GM11168 (cell line): Measurements from ENCODE around the gene FOXJ3.

Experiments used
- in situ Hi-C: fragments of 300-500 bp; cut with MboI; formaldehyde crosslinking; loops from one replicate; pipeline ENCODE4 v1.12.0; 2022; ENCODE audit warnings: low sequenced_read_pairs; ENCODE audit not compliant: unreplicated experiment

The FOXJ3 gene

DNA sequence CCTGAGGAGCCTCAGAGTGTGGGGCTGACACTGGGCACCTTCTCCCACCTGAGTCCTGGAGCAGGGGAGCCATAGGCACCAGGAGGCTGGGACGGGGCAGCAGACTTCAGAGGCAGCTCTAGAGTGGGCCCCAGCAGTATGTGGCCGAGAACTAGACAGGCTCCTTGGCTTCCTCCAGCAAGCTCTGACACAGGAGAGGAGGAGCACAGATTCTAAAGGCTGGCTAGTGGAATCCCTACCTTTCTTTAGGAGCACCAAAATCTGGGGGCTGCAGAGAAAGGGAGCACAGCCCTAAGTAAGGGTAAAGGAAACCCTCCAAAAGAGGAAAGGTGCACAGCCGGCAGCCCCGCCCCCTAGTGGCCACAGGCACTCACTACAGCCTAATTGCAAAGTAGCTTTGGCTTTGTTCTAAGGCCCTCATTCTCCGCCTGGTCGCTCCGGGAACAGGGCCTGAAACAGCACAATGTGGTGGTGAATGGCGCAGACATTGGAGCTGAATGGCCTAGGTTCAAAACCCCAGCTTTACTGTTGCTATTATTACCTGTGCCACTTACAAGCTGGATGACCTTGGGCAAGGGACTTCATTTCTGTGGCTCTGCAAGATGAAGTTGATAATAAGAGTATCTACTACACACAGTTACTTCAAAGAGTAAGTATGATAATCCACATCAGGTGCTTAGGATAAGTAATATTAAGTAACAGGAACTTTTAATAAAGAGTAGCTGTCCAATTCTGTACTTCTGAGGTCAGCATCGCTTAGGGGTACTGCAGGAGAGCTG is 161.7 kb downstream of the FOXJ3 start:
- in situ Hi-C loops: loop anchor here (25.0 kb wide), 1 partner anchor 611 kb away; no protein-coding TSS in a partner anchor

DNA sequence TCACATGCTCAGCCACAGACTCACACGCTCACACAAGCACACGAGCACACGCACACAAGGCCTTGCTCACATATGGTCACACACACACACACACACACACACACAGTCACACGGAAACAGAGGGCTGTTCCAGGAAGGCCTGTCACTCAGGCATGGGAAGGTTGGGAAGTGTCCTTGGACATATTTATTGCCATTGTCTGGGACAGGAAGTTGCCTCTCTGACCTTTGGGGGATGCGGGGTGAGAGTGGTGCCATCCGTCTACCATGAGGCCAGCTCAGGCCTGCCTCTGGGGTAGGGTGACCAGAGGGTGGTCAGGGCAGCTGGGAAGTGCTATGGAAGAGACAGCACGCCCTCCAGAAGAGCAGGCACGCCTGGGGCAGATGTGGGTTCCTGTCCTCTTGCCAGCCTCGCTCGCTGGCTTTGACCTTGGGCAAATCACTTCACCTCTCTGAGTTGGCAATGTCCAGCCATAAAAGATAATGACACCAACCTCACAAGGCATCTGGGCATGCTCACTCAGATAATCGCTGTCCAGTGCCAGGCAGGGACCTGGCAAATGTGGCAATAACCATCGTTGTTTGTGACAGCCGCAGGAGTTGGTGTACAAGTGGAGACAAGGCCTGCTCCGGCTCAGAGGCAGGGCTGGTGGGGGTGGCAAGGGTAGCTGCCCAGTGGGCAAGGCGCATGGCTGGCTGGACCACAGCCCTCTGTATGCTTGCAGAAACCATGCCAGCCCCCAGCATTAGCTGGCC is 162.5 kb downstream of the FOXJ3 start:
- in situ Hi-C loops: loop anchor here (25.0 kb wide), 1 partner anchor 610 kb away; no protein-coding TSS in a partner anchor

- in situ Hi-C loops: loop anchor here (25.0 kb wide), 1 partner anchor 609 kb away; no protein-coding TSS in a partner anchor
Observed at GRCh38 chr1:42171679-42172266, 163.3 kb downstream of the FOXJ3 start.

GRCh38 chr1:42170779-42171621 is 164.0 kb downstream of the FOXJ3 start:
- in situ Hi-C loops: loop anchor here (25.0 kb wide), 1 partner anchor 609 kb away; no protein-coding TSS in a partner anchor

GRCh38 chr1:42168763-42169162 is 166.3 kb downstream of the FOXJ3 start:
- in situ Hi-C loops: loop anchor here (25.0 kb wide), 1 partner anchor 606 kb away; no protein-coding TSS in a partner anchor

DNA sequence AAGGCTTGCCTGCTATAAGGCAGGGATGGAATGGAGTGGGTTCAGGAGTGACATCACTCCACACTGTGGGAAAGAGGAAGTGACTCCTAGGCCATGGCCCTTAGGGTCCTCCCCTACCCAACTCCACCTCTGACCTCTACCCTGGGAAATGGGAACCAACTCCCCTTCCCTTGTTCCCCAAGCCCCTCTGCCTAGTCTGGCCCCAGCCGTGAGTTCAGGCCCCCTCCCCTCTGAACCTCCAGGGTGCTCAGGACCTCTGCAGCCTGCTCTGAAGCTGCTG is 166.7 kb downstream of the FOXJ3 start:
- in situ Hi-C loops: loop anchor here (25.0 kb wide), 1 partner anchor 606 kb away; no protein-coding TSS in a partner anchor

DNA sequence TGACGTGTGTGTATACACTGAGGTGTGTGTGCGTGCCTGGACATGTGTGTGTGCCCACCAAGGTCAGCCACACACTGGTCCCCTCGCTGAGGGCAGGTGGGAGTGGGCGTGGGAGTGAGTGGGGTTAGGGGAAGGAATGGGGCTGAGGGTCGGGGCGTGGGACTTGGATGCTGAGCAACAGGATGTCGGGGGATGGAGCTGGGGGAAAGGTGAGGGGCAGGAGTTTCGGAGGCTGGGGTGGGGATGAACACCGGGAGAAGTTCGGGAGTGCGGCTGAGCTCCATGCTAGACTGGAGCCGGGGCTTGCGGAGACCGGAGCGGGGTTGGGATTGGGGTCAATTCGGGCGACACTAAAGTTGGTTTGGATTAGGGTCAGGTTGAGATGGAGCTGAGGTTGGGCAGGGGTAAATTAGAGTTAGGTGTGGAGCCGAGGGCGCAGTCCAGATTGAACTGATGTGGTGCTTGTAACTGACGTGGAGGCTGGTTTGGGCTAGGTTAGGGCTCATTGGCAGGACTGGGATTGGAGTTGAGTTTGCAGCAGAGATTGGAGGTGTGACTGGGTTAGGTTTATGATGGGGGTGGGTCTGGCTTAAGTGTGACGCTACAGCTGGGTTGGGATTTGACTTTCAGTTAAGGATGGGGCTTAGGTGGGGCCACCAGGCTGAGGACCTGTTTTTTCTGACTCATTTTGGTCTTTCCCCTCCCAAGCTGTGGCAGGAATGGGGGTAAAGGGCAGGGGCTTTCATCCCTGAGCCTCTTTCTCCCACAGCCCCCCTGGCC is 167.2 kb downstream of the FOXJ3 start:
- in situ Hi-C loops: loop anchor here (25.0 kb wide), 1 partner anchor 606 kb away; no protein-coding TSS in a partner anchor

- in situ Hi-C loops: loop anchor here (25.0 kb wide), 1 partner anchor 603 kb away; no protein-coding TSS in a partner anchor
Observed at GRCh38 chr1:42165511-42166210, 169.4 kb downstream of the FOXJ3 start.

DNA sequence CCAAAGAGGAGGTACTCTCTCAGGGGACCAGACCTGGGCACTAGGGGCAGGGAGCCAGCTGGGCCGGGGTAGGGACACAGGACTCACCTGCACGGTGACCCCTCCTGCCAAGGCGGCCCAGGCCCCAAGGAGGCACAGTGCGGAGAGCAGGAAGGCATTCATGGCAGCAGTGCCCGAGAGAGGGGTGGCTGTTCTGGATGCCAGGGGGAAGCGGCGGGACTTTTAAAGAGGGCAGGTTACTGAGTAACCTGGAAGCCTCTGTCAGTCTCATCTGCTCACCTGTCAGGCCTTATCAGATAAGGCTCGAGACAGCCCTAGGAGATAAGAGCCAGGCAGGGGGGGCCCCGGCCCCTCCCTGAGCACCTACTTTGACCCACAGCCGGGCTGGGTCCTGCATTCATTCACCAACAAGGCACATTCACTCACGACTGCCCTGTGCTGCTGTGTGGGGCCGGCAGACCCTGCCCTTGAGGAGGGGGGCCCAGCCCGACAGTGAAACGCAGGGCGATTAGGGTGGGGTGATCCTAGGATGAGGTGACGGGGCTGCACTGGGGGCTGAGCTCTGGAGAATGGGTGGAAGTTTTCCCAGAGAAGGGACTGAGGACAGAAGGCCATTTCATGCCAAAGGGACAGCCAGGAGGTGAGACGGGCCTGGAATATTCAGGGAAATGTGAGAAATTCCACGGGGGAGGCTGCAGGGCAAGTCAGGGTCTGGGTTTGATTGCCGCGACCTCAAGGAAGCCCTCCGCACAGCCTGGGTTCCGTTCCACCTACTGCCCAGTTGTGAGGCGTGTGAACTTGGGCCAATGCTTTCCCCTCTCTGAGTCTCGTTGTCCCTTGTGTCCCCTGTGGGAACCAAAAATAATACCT is 170.2 kb downstream of the FOXJ3 start, which contains the start of gene GUCA2A:
Gene GUCA2A, minus strand, starts transcription at position 195 of the 870 bp plus-strand sequence. Its CDS starts 33 bp downstream, at position 162.
- in situ Hi-C loops: loop anchor here (25.0 kb wide), 1 partner anchor 602 kb away; no protein-coding TSS in a partner anchor

DNA sequence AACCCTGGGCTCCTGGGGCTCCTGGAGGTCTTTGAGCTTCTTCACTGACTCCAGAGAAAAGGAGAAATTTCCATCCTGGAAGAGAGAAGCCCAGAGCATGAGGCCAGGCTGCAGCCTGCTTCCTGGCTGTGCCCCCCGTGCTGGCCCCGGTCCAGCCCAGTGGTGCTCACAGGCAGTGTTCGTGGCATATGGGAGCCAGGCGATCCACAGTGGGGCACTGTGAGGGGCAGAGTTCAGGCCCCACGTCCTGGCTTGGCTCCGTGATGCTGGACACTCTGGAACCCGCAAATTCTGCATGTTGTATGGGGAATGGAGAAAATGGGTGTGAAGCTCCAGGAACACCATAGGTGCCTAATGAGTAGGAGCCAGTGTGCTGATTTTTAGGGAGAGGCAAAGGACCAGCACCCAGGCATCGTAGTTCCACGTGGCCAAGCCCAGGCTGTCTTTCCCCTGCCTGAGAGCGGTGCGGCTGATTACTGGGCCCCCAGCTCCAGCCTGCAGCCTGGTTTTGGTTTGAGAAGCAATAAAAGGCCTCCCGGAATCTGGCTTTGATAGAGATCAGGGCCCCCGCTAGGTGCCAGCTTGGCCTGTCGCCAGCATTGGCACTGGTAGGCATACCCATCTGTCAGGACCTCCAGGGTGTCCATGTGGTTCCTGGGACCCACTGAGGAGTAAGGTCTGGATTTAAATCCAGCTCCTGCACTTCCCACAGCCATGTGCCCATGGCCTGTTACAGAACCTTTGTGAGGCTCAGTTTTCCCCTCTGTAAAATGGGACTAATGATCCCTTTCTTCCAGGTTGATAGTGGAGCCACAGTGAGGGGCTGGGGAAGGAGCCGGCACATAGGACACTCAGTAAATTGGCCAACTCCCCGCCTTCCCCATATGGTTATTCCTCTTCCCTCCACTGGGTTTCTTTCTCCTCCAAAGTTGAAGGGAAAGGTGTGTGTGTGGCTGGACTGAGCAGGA is 171.2 kb downstream of the FOXJ3 start:
- in situ Hi-C loops: loop anchor here (25.0 kb wide), 1 partner anchor 602 kb away; no protein-coding TSS in a partner anchor

- in situ Hi-C loops: loop anchor here (25.0 kb wide), 1 partner anchor 601 kb away; no protein-coding TSS in a partner anchor
Observed at GRCh38 chr1:42163114-42163513, 171.9 kb downstream of the FOXJ3 start.

GRCh38 chr1:42162181-42162580 is 172.9 kb downstream of the FOXJ3 start:
- in situ Hi-C loops: loop anchor here (25.0 kb wide), 1 partner anchor 600 kb away; no protein-coding TSS in a partner anchor

- in situ Hi-C loops: loop anchor here (25.0 kb wide), 1 partner anchor 596 kb away; no protein-coding TSS in a partner anchor
Observed at GRCh38 chr1:42158189-42158588, 176.8 kb downstream of the FOXJ3 start.

DNA sequence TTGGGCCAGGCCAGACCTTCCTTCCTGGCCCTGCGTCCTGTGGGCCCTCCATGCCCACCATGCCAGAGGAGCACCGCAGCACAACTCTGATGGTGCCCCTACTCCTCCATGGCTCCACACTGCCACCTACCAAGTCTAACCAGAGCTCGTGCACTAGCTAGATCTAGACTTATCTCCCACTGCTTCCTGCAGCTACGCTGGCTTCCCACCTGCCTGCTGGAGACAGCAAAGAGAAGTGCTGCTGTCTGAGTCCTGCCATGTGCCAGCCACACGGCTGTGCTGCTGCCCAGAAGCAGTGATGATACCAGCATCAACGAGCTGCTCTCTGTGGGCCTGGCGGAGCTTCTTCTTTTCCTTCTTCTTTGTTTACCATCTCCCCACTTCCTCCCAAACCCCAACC is 177.4 kb downstream of the FOXJ3 start:
- in situ Hi-C loops: loop anchor here (25.0 kb wide), 1 partner anchor 595 kb away; no protein-coding TSS in a partner anchor

GRCh38 chr1:42155362-42155761 is 179.7 kb downstream of the FOXJ3 start:
- in situ Hi-C loops: loop anchor here (25.0 kb wide), 1 partner anchor 593 kb away; no protein-coding TSS in a partner anchor

DNA sequence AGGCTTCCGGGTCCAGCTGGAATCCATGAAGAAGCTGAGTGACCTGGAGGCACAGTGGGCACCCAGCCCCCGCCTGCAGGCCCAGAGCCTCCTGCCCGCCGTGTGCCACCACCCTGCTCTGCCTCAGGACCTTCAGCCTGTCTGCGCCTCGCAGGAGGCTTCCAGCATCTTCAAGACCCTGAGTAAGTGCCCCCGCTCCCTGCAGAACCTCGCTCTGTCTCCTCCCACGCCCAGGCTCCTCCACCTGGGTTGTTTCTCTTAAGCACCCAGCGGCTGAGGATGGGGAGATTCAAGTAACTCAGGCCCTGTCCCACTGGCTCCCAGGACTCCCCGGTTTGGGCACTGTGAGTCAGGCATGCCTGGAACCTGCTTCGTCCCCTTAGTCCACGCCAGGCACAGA is 180.3 kb downstream of the FOXJ3 start:
- in situ Hi-C loops: loop anchor here (25.0 kb wide), 1 partner anchor 592 kb away; no protein-coding TSS in a partner anchor
